Cardiac muscle cell (in vitro differentiated cells and primary cell): ENCODE results near the gene EZH2. TPM values are rescaled to one million over a fixed set of nuclear protein-coding genes. Genes with fewer than 3 reads are reported as not detected.

ENCODE experiments used
- DNase-seq, 2 donors: peaks; one replicate each; pipeline versions ENCODE4 v3.0.0 to v3.0.0-alpha.2; 2010 to 2017; ENCODE audit warnings: low read depth in 1 of 2, low spot score in 1 of 2
- H3K27ac ChIP-seq: fragments of 200-600 bp; sonication (generic); 2 replicates; pipeline ENCODE4 v1.5.1; 2016
- H3K27me3 ChIP-seq: fragments of 200-600 bp; sonication (generic); 2 replicates; pipeline ENCODE4 v1.6.0; 2016; ENCODE audit warnings: control low read depth
- H3K36me3 ChIP-seq: fragments of 200-600 bp; sonication (generic); 2 replicates; pipeline ENCODE4 v1.5.1; 2016; ENCODE audit warnings: control low read depth
- H3K4me1 ChIP-seq: fragments of 200-600 bp; sonication (generic); 2 replicates; pipeline ENCODE4 v1.8.1; 2017; ENCODE audit warnings: low read depth, mild to moderate bottlenecking, mixed run types
- H3K4me3 ChIP-seq: fragments of 200-600 bp; sonication (generic); 2 replicates; pipeline ENCODE4 v1.5.1; 2016; ENCODE audit warnings: mild to moderate bottlenecking
- H3K9me3 ChIP-seq: fragments of 200-600 bp; sonication (generic); 2 replicates; pipeline ENCODE4 v1.5.1; 2017; ENCODE audit warnings: low read depth, mild to moderate bottlenecking, control low read depth
- CTCF ChIP-seq: IDR thresholded peaks from 2 replicates; pipeline ENCODE4 v1.5.1; 2012; ENCODE audit warnings: low read depth, mild to moderate bottlenecking, low read length
- polyA plus RNA-seq: library from polyadenylated mRNA; unstranded; fragments of >200 nt; fragmentation: Nextera tagmentation; extraction: Ambion mirVana; gene quantifications from 2 replicates; pipeline ENCODE4 v1.2.1, GENCODE V29; 2016
- total RNA-seq: library from RNA; depleted of rRNA; stranded (reverse); fragments of >200 nt; gene quantifications from 2 replicates; pipeline ENCODE4 v1.2.3, GENCODE V29; 2016

The EZH2 gene
- total and polyA plus RNA-seq, 2 experiments from 2014 or later = 18.7 to 28.4 TPM

GRCh38 chr7:148877517-148877916, 6.6 kb downstream of the EZH2 start:
- no peaks in the 10 kb centered on the region for H3K36me3 ChIP-seq
- H3K4me1 ChIP-seq = peaks cover 1% of the 10 kb centered on the region
- no peaks in the 10 kb centered on the region for H3K9me3 ChIP-seq
- DNase-seq = no peak
- H3K27ac ChIP-seq = no peak overlapping the region
- TF ChIP-seq CTCF = no peak
- H3K4me3 ChIP-seq = no peak overlapping the region
- H3K27me3 ChIP-seq = no peaks in the 10 kb centered on the region

- Histone ChIP-seq H3K36me3 (no peaks in the 10 kb centered on the region), H3K27me3 (no peaks in the 10 kb centered on the region), H3K4me1 (no peaks in the 10 kb centered on the region), H3K4me3 (no peak overlapping the region), H3K9me3 (no peaks in the 10 kb centered on the region), H3K27ac (no peak overlapping the region)
- peak in 1 of 2 donors; percentile 9 for DNase-seq
- no peak for TF ChIP-seq CTCF
Measured at GRCh38 chr7:148872188-148872587, 11.9 kb downstream of the EZH2 start.

GRCh38 chr7:148871551-148871950, 12.5 kb downstream of the EZH2 start:
- TF ChIP-seq CTCF = no peak
- no peaks in the 10 kb centered on the region for H3K27me3 ChIP-seq
- no peak overlapping the region for H3K27ac ChIP-seq
- no peak overlapping the region for H3K4me3 ChIP-seq
- H3K36me3 ChIP-seq = no peaks in the 10 kb centered on the region
- DNase-seq = no peak
- H3K9me3 ChIP-seq = no peaks in the 10 kb centered on the region
- H3K4me1 ChIP-seq = no peaks in the 10 kb centered on the region

- Histone ChIP-seq H3K4me3 (no peak overlapping the region), H3K4me1 (no peaks in the 10 kb centered on the region), H3K36me3 (no peaks in the 10 kb centered on the region), H3K9me3 (no peaks in the 10 kb centered on the region), H3K27ac (no peak overlapping the region), H3K27me3 (no peaks in the 10 kb centered on the region)
- DNase-seq = no peak
- TF ChIP-seq CTCF = no peak
Measured at GRCh38 chr7:148871030-148871429, 13.1 kb downstream of the EZH2 start.

- Histone ChIP-seq H3K36me3 (no peaks in the 10 kb centered on the region), H3K27me3 (no peaks in the 10 kb centered on the region), H3K4me1 (peaks cover 10% of the 10 kb centered on the region), H3K4me3 (no peak overlapping the region), H3K9me3 (no peaks in the 10 kb centered on the region), H3K27ac (no peak overlapping the region)
- no peak for TF ChIP-seq CTCF
- DNase-seq = no peak
Measured at GRCh38 chr7:148868378-148868674, 15.8 kb downstream of the EZH2 start.
